Fibroblast of skin of right quadriceps (primary cell): ENCODE results near the gene COL28A1.

Experiments used
- DNase-seq: peaks from one replicate; pipeline ENCODE4 v3.0.0-alpha.2; 2013

Gene COL28A1

DNA sequence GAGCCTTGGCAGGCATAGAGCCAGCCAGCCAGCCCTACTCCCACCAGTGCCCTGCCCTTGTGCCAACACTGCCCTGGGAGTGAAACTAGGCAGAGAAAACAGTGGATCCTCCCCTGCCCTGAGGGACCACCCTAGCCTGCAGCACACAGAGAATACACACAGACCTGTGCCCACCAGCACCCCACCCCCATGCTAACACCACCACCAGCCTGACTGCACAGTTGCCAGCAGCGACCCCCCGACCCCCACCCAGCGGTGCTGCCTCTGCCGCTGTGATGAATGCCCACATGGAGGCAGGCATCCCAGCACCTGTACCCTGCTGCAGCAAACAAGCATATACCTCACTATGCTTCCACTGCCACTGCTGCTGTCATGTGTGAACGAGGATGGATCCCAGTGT, 21.6 kb upstream of the COL28A1 start:
- no peak for DNase-seq

DNA sequence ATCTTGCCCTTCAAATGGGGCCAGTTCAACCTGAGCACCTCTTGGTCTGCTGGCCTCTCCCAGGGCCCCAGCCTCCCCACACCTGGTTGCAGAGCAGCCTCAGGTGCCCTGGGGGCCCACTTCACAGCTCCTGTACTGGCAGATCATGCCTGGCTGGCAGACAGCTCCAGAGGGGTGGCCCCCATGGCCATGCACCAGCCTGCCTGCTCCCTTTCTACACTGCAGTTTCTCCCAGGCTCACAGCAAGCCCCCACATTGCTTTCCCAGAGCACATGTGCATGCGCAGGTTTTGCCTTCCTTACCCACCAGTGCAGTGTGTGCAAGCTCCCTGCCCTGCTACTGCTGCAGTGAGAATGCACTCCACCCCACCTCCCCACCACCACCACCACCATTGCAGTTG, 21.2 kb upstream of the COL28A1 start:
- no peak for DNase-seq

DNA sequence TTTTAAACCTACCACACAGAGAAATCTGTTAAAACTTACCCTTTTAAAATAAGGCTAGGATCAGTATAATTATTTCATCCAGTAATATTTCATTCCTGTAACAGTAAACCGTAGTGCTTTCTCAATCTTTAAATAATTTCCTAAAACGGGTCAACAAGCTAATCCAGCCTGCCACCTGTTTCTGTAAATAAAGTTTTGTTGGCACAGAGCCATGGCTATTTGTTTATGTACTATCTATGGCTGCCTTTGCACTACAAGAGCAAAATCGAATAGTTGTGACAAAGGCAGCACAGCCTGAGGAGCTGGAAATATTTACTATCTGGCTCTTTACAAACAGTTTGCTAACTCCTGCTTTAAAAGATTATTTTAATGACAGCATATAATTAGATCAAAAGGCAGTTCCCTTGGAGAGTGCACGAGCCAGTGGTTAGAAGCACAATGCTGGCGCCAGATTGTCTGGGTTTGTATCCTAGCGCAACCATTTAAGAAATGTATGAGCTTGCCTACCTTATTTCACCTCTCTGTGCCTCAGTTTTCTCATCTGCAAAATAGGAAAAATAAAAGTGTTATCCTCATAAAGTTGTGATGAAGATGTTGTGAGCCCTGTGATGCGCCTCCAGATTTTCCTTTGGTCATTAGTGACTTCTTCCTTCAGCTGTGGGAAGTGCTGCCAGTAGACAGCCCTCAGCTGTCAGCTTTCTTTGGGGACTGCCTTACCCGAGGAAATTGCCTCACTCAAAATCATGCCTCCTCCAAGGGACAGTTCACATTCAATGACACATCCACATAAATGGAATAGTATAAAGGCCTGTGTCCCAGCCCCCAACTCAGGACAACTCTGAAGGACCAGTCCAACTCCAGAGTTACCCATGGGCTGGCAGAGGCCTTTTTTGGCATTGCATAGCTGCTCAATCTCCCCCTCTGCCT, 19.2 kb upstream of the COL28A1 start:
- peak; percentile 51 for DNase-seq

DNA sequence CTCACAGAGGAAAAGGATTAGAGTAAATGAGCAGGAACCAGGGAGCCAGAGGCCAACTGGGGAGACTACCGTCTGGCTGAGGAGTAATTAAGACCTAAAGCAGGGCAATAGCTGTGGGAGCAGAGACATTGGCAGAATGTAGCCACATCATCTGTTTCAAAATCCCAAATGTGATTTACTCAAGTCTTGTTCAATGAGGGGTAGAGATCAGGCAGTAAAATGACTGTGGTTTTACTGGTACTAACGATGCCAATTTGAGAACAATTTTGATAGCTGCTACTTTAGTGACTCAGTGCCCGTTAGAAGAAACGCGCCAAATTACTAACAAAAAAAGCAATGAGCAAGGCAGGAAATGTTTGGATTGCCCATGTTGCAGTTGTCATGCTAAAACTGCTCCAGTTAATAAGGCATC, 18.4 kb upstream of the COL28A1 start:
- peak; percentile 92 for DNase-seq

DNA sequence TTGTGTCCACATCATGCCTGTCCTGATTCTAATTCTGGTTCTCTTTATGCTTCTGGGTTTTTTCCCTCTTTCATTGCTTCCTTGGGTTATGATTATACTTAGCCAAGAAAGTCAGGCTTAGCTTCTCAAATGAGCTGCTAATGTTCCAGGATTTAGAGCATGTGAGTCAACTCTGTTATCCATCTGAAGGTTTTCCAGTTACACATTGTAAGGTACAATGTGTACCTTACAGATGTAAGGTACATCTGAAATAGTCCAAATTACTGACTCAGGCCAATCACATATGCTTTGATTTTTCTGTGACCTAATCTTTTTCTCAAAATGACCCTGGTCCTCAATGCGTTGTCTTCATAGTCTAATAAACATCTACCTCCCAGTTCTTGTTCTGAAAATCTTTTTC, 17.7 kb upstream of the COL28A1 start:
- DNase-seq, result no peak

DNA sequence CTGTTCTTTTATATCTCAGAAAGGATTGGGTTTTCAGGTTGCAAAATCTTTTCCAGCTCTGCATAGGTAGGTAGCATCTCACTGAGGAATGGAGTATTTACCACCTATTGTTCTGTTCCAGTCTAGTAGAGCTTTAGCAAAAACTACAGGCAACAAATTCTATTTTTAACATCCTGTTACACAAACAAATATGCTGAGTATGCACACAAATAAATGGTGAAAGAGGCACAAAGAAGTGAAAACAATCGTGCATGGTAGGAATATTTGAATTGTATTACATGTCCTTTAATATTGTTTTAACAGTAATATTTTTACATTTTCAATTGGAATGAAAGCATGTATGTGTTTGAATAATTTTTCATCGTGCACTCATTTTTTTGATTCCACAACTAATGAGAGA, 16.5 kb upstream of the COL28A1 start:
- no peak for DNase-seq

DNA sequence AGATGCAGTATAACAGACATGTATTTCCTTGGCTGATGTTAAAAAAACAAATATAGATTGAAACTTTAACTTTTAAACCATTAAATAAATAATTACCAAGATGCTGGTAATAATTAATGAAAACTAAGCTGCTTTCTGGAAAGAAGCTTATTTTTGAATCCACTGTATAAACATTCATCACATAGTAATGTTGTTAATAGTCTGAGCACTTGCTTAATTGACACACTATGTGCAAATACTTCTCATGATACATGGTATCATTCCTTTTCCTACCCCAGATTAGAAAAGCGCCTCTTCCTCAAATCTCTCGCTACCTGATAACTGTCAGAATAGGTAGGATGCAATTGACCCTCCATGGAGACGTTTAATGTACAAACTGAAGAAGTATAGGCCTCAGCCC, 15.0 kb upstream of the COL28A1 start:
- no peak for DNase-seq

DNA sequence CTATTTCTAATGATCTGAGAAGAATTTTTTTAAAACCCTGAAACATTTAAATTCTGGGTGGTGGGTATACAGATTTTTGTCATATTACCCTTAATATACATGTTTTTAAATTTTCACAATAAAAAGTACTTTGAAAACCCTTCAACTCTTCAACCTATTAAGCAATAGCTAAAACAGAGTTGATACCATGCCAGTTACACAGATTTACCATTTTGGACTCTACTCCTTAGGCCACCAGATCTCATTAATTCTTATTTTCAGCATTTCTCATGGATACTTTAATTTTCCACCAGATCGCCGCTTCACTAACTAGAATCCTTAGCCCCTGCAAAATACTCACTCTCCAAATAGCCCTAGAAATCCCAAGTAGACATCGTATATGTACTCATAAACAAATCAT, 12.7 kb upstream of the COL28A1 start:
- DNase-seq, result no peak

DNA sequence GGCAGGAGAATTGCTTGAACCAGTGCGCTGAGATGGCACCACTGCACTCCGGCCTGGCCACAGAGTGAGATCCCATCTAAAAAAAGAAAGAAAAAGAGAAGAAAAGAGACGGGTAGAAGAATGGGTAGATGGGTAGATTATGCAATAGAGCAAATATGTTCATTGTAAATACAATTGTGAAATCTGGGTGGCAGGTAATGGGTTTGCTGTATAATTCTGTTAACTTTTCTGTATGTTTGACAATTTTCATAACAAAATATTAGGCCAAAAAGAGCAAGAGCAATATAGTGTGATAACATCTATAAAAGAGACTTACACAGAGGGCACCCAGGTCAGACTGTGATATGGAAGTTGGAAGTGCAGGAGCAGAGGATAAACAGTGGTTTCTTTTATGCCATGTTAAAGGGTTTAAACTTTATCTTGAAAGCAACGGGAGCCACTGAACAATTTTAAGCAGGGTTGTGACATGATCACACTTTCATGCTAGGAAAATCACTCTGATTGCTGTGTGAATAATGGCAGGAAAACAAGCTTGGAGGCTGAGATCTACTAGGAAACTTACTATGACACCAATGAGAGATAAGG, 6.7 kb upstream of the COL28A1 start:
- no peak for DNase-seq

DNA sequence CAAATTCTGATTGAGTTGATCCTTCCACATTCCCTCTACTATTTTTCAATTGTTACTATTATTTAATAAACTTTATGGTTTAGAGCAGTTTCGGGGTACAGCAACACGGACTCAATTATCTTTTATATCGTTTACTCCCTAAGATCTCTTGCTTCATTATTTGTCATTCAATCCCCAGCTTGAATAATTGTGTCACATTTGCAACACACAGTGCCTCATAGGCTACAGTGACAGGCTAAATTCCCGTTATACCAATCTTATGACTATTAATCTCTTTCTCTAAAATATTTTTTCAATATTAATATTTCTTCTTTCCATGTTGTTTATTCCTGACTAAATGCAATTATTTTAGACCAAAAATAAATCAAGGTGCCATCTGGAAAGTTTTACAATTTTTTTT, 4.0 kb upstream of the COL28A1 start:
- DNase-seq, result no peak

DNA sequence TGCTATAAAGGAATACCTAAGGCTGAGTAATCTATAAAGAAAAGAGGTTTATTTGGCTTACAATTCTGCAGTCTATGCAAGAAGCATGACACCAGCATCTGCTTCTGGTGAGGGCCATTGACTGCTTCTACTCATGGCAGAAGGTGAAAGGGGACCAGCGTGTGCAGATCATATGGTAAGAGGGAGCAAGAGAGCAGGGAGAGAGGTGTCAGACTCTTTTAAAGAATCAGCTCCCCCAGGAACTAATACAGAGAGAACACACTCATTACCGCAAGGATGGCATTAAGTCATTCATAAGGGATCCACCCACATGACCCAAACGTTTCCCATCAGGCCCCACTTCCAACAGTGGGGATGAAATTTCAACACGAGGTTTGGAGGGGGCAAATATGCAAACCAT, 3.5 kb upstream of the COL28A1 start:
- no peak for DNase-seq

DNA sequence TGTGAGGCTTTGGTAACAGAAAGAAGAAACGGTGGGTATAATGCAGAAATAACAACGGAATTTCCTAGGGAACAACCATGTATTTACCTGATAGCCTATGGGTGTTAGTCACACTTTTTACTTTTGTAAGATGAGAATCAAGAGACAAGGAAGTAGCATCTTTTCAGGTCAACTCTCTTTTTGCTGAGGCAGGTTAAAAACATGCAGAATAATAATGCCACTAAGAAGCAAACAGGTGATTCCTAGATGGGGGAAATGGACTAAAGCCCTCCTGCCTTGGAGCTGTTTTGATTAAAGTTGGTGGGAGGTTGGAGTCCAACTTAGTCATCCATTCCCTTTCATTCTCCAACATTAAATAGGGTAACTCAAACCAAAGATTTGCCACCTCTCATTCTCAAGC, 2.0 kb upstream of the COL28A1 start:
- DNase-seq, result no peak

DNA sequence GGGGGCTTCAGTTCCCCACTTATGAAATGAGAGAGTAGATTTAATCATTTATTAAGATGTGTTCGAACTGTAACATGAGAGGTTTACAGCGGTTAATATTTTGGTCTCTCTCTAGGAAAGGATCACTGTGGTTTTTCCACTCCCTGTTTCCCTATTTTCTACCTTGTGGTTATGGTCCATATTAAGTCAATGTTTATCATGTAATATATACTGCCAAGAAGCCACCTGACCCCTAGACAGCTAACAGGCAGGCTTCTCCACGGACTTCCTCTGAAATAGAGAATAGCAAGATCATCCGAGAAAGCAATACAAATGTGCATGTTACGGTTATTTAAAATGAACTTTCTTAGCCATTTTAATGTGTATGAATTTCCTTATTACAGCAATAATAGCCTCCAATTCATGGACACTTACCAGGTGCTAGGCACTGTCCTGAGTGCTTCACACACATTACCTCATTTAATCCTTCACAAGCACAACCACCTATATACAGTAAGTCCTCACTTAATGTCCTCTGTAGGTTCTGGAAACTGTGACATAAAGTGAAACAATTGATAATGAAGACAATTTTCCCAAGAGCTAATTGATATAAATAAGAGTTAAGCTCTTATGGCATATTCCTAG, 835 bp upstream of the COL28A1 start:
- DNase-seq, result no peak

DNA sequence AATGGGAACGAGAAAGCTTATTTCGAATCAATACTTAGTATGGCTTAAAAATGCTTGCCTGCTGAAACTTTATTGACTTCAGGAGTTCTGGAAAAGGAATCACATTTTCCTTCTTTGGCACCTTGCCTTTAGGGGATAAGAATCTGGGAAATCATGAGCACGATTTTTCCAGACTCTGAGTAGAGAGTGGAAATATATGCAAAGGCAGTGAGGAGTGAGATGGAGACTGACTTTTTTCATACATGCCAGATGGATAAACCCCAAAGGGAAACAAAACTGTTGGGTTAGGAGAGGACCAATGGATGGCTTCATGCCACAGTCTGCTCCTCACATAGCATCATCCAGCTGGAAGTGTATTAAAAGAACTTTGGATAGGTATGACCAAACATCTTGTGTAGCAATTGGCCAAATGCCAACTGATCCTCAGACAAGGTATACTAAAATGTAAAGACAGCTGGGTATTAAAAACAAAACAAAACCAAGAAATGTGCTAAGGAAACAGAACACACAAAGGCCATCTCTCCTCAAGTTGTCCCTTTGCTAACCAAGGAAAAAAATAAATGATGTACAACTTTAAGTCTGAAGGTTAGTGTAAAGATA, 1.7 kb downstream of the COL28A1 start:
- DNase-seq, result no peak

DNA sequence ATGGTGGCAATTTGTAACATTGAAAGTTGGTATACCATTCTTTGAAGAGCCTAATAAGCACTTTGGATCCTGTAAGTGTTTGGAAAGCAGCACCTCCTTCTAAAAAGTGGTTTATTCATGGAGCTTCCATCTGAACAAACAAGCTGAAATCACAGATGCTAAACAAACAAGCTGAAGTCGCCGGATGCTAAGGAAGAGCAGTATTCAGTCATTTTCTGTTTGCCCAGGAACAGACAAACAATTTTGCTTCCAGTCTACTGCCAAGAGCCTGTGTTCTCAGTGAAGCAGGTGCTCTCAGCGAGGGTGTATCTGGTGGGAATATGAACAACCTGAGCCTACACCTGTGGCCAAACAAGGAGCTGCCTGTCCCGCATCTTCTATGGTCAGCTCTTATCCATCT, 6.3 kb downstream of the COL28A1 start:
- no peak for DNase-seq

DNA sequence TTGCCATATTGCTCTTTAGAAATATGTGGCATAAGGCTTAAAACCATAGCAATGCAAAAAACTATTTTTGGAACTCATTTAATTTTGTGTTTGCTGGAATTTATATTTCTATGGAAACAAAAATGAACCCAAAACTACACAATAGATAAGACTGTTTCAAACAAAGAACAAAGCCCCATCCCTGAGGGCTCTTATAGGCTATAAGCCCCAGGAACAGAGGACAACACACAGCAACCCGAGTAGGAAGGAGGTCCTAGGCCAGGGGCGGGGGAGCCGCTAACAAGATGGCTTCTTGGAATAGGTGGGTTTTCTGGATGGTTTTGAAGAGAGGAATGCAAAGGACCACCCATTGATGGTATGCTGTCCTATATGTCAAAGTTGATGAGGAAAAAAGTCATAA, 8.6 kb downstream of the COL28A1 start:
- no peak for DNase-seq

DNA sequence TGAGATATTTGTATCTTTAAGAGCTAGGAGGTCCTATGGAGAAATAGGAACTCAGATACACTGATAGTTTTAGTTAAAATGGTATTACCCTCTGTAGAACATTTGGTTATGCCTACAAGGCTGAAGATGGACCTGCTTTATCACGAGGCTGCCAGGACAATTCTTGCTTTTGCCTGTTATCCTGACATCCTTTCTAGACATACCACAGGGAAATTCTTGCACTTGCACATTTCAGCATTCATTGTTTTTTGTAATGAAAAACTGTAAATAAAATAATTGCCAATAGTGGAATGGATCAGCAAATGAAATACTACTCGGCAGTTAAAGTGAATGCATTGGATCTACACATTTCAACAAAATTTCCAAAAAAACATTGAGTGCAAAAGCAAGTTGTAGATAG, 9.7 kb downstream of the COL28A1 start:
- no peak for DNase-seq

DNA sequence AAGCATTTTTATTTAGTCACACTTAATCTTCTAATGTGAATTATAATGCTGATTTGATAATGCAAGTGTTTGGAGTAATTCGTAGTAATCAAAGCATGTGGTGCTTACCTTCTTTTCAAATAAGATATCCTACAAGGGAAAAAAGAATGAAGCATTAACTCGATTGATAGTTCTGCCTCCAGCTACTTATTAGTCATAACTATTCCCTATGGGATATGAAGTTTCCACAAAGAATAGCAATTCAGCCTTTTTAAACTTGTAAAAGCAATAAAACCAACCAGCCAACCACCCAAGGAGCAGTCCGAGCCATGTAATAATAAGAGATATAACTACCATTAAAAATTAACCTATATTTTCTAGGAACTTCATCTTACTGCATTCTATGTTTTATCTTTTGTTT, 11.6 kb downstream of the COL28A1 start:
- peak; percentile 32 for DNase-seq

DNA sequence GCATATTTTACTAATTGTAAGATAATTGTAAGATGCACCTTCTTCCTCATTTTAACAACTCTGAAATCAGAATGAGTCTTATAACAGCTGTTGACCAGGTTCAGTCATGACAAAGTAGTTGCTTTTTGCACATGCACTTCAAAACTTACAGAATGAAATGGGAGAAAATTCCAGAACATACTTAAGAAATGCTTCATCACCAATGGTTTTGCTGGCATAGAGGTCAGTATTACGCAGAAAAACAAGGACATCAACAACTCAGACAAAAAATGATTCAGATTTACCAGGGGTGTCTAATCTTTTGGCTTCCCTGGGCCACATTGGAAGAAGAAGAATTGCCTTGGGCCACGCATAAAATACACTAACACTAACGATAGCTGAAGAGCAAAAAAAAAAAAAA, 13.3 kb downstream of the COL28A1 start:
- no peak for DNase-seq

DNA sequence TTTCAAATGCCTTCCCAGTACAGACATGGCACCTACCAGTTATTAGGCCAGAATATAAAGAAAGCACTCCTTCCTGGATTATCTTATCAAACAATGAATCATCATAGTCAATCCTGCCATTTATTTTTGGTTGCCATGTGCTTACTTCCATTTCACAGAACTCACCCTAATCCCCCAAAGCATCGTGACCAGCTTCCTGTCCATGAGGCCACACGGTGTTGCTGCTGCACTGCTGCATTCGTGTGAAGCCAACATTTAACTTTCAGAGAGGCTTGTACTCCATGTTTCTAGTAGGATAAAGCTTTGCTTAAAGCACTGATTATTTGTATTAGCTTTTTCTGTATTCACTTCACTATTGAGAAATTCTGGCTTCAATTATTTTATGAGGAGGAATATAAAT, 14.4 kb downstream of the COL28A1 start:
- DNase-seq, result no peak

DNA sequence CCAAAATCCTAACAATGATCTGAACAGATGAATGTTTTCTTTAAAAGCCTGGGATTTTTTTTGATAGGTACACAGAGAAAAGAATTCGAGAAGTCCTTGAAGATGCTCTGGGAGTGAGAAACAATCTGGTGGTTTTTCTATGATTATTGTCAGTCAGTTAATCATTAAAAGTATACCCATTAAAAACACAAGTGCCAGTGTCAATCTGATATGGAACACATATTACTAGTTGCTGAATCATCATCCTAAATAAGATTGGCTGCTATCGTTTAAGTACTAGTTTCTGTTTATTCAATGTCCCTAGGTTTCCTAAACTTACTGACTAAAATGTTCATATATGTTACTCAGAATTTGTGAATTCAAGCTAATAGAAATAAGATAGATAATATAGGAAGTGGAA, 16.1 kb downstream of the COL28A1 start:
- no peak for DNase-seq

DNA sequence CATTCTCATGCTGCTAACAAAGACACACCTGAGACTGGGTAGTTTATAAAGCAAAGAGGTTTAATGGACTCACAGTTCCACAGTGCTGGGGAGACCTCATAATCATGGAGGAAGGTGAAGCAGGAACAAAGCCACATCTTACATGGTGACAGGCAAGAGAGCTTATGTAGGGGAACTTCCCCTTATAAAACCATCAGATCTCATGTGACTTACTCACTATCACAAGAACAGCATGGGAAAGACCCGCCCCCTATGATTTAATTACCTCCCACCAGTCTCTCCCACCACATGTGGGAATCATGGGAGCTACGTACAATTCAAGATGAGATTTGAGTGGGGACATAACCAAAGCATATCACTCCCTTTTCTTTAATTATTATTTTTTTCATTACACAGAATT, 16.6 kb downstream of the COL28A1 start:
- DNase-seq, result no peak

DNA sequence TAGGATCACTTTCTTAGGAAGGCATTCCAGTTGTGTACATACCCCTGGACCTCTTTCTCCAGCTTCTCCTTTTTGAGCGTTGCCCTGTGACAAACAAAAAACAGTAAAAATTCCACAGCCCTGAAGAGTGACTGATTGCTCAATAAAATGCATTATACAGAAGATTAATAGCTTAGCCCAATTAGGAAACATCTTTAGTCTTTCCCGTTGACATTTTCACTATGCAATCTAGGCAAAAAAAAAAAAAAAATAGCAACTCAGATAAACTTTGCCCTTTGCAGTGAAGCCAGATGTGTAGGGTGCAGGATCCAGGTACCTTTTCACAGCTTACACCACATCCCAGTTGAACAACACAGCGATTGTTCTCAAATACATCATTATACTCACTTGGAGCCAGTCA, 17.9 kb downstream of the COL28A1 start:
- no peak for DNase-seq

DNA sequence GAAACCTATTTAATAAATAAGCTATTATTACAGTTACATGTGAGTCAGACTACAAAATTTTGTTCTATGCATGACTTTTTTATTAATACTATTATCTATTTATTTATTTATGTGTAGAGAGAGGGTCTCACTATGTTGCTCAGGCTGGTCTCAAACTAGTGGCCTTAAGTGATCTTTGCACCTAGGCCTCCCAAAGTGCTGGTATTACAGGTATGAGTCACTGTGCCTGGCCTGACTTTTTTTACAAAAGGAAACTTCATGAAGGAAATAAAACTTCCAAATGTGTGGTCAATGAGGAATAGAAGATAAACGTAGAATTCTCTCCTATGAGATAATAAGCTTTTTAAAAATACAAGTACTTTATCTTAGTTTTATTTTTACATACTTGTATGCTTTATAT, 19.0 kb downstream of the COL28A1 start:
- DNase-seq, result no peak
